Endothelial cell of umbilical vein (primary cell): ENCODE results near the gene SPINK5. TPM values are rescaled to one million over a fixed set of nuclear protein-coding genes. Genes with fewer than 3 reads are reported as not detected.

ENCODE experiments used
- BruUV-seq: library from RNA; stranded (reverse); fragments of 400-500 nt; replicated peaks from 2 replicates; lab custom pipeline; 2021; lab: Mats Ljungman, UMichigan
- CTCF ChIA-PET: fragments of 300-600, 350-600 bp; sonication (Branson Sonifier 250); formaldehyde crosslinking; loops from one replicate; lab custom pipeline; 2021; ENCODE audit warnings: antibody characterized with exemption, inconsistent platforms; lab: Charles Lee
- POLR2A ChIA-PET: fragments of 300-600, 350-600 bp; sonication (Branson Sonifier 250); formaldehyde crosslinking; loops from one replicate; lab custom pipeline; 2021; ENCODE audit warnings: antibody characterized with exemption, inconsistent platforms; lab: Charles Lee
- DNase-seq: peaks from one replicate; pipeline ENCODE4 v3.0.0-alpha.2; 2011; ENCODE audit warnings: low read depth, low spot score
- FAIRE-seq: peaks from 2 replicates; lab custom pipeline; 2011; peaks lifted over from hg19 to GRCh38; lab: Jason Lieb, UNC
- H2AFZ ChIP-seq: 2 replicates; pipeline ENCODE4 v1.6.0; 2012; ENCODE audit warnings: low read depth, low read length, control low read depth, inconsistent platforms
- H3K27ac ChIP-seq: 2 replicates; pipeline ENCODE4 v1.5.1; 2011; ENCODE audit warnings: low read depth, mild to moderate bottlenecking, control low read depth, low read length, moderate library complexity; ENCODE audit not compliant: insufficient read depth
- H3K27me3 ChIP-seq, 2 experiments: 2 replicates each; pipeline versions ENCODE4 v1.6.0 to v1.6.1; 2011; ENCODE audit warnings: low read length in 2 of 2, mixed read lengths in 1 of 2; ENCODE audit not compliant: control insufficient read depth in 2 of 2, insufficient read depth in 2 of 2
- H3K36me3 ChIP-seq, 2 experiments: 2 replicates in 1 of 2; 3 replicates in 1 of 2; pipeline ENCODE4 v1.5.1; 2011; ENCODE audit warnings: low read length in 2 of 2, mild to moderate bottlenecking in 1 of 2, moderate library complexity in 1 of 2; ENCODE audit not compliant: control insufficient read depth in 2 of 2, insufficient read depth in 2 of 2; ENCODE audit errors: extremely low read depth in 1 of 2
- H3K4me1 ChIP-seq: 3 replicates; pipeline ENCODE4 v1.5.1; 2011; ENCODE audit warnings: mild to moderate bottlenecking, low read length; ENCODE audit not compliant: control insufficient read depth, insufficient read depth; ENCODE audit errors: extremely low read depth
- H3K4me2 ChIP-seq: 2 replicates; pipeline ENCODE4 v1.6.1; 2011; ENCODE audit warnings: low read length, control low read depth, mixed read lengths; ENCODE audit not compliant: insufficient read depth
- H3K4me3 ChIP-seq, 3 experiments: fragments of 200-600 bp in 1 of 3; sonication (generic), shearing (Covaris generic) in 1 of 3; replicated peaks in 1 of 3; 2 replicates each; pipeline ENCODE4 v1.5.1; 2011 to 2016; ENCODE audit warnings: control low read depth in 3 of 3, low read length in 3 of 3, mild to moderate bottlenecking in 2 of 3, inconsistent platforms in 1 of 3, low read depth in 1 of 3, moderate library complexity in 1 of 3; ENCODE audit not compliant: insufficient read depth in 1 of 3
- H3K79me2 ChIP-seq: 2 replicates; pipeline ENCODE4 v1.6.0; 2012; ENCODE audit warnings: low read length, inconsistent platforms; ENCODE audit not compliant: control insufficient read depth, insufficient read depth
- H3K9ac ChIP-seq: replicated peaks from 2 replicates; pipeline ENCODE3; 2011; ENCODE audit warnings: low read length, control low read depth; ENCODE audit not compliant: insufficient read depth; ENCODE audit errors: extremely low read depth
- H3K9me1 ChIP-seq: replicated peaks from 3 replicates; pipeline ENCODE4 v1.6.0; 2011; ENCODE audit warnings: mild to moderate bottlenecking, low read length; ENCODE audit not compliant: control insufficient read depth, insufficient read depth; ENCODE audit errors: extremely low read depth
- H3K9me3 ChIP-seq: replicated peaks from 2 replicates; pipeline ENCODE4 v1.5.1; 2012; ENCODE audit warnings: low read length, inconsistent platforms; ENCODE audit not compliant: control insufficient read depth, insufficient read depth
- H4K20me1 ChIP-seq: replicated peaks from 2 replicates; pipeline ENCODE3; 2011; ENCODE audit warnings: mild to moderate bottlenecking, low read length; ENCODE audit not compliant: control insufficient read depth, insufficient read depth; ENCODE audit errors: extremely low read depth
- EZH2 ChIP-seq: IDR thresholded peaks from 2 replicates; pipeline ENCODE4 v1.6.1; 2012; ENCODE audit warnings: borderline replicate concordance, low read depth, mild to moderate bottlenecking, moderate library complexity, low read length, inconsistent platforms; ENCODE audit not compliant: severe bottlenecking
- FOS ChIP-seq: IDR thresholded peaks from 2 replicates; pipeline ENCODE4 v1.6.1; 2011; ENCODE audit warnings: mild to moderate bottlenecking, low read length, moderate library complexity, borderline replicate concordance; ENCODE audit not compliant: insufficient read depth
- GATA2 ChIP-seq: IDR thresholded peaks from 2 replicates; pipeline ENCODE4 v1.7.0; 2011; ENCODE audit warnings: low read depth, mild to moderate bottlenecking, moderate library complexity, mixed read lengths, low read length; ENCODE audit not compliant: insufficient read length, insufficient read depth
- JUN ChIP-seq: IDR thresholded peaks from 2 replicates; pipeline ENCODE4 v1.6.1; 2011; ENCODE audit warnings: borderline replicate concordance, low read depth; ENCODE audit not compliant: insufficient read length, insufficient read depth
- MYC ChIP-seq: IDR thresholded peaks from one replicate; pipeline ENCODE4 v1.6.1; 2011; ENCODE audit warnings: mild to moderate bottlenecking, low read depth, low read length
- POLR2A ChIP-seq: IDR thresholded peaks from 2 replicates; pipeline ENCODE4 v1.6.1; 2012; ENCODE audit warnings: low read depth, mild to moderate bottlenecking, control low read depth, low read length
- POLR2AphosphoS5 ChIP-seq: IDR thresholded peaks from 2 replicates; pipeline ENCODE4 v1.6.1; 2012; ENCODE audit warnings: low read depth, mild to moderate bottlenecking, control low read depth, low read length, moderate library complexity; ENCODE audit not compliant: insufficient read depth
- dilution Hi-C: fragments of 300-500 bp; cut with MboI; formaldehyde crosslinking; loops from one replicate; pipeline ENCODE4 v1.15.0; 2019; ENCODE audit warnings: low sequenced_read_pairs; ENCODE audit not compliant: extremely low pct_ligation_motif_present
- intact Hi-C: fragments of 100-400 bp; cut with micrococcal nuclease; formaldehyde crosslinking; loops from one replicate; pipeline ENCODE4 v1.10.0; 2022
- polyA plus RNA-seq, 4 experiments: library from polyadenylated mRNA; depleted of rRNA in 3 of 4; stranded (reverse) in 3 of 4; unstranded in 1 of 4; fragments of >200 nt; gene quantifications; 2 replicates each; pipeline versions ENCODE4 v1.2.1 to v1.2.3, GENCODE V29; 2011 to 2012; ENCODE audit warnings: missing spikeins in 1 of 4
- total RNA-seq: library from RNA; stranded (reverse); gene quantifications from 2 replicates; pipeline ENCODE4 v1.2.3, GENCODE V29; 2021
- TF ChIP-seq, protein P1 (sequence below): IDR thresholded peaks from 2 replicates; pipeline ENCODE4 v1.6.1; 2011; ENCODE audit not compliant: insufficient read depth, insufficient read length

The SPINK5 gene
- total and polyA plus RNA-seq, 2 donors (not counting 3 experiments of a cell fraction or from before 2014, with no cell fraction given): 0.12 to 0.91 TPM

- no peak overlapping the region for H3K9ac ChIP-seq
- no peaks in the 10 kb centered on the region for H3K9me1 ChIP-seq
- no peak overlapping the region for H3K27ac ChIP-seq
- no peak overlapping the region for H2AFZ ChIP-seq
- DNase-seq: no peak
- H4K20me1 ChIP-seq: no peaks in the 10 kb centered on the region
- no peak for FAIRE-seq
- CTCF ChIA-PET: no interaction called here
- intact Hi-C loops (no loop called here), dilution Hi-C loops (no loop called here)
- H3K4me2 ChIP-seq: no peak overlapping the region
- POLR2A ChIA-PET: no interaction called here
- no peaks in the 10 kb centered on the region for H3K27me3 ChIP-seq
- H3K9me3 ChIP-seq: no peaks in the 10 kb centered on the region
- H3K4me1 ChIP-seq: peaks cover 6% of the 10 kb centered on the region
- no peaks in the 10 kb centered on the region for H3K79me2 ChIP-seq
- no peaks in the 10 kb centered on the region for H3K36me3 ChIP-seq
- no peak overlapping the region for H3K4me3 ChIP-seq
- no peak for TF ChIP-seq GATA2
- TF ChIP-seq, protein P1, sequence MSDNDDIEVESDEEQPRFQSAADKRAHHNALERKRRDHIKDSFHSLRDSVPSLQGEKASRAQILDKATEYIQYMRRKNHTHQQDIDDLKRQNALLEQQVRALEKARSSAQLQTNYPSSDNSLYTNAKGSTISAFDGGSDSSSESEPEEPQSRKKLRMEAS: no peak
- no TSS peak for BruUV-seq
Measured at GRCh38 chr5:148152781-148153180, 89.0 kb downstream of the SPINK5 start.

DNA sequence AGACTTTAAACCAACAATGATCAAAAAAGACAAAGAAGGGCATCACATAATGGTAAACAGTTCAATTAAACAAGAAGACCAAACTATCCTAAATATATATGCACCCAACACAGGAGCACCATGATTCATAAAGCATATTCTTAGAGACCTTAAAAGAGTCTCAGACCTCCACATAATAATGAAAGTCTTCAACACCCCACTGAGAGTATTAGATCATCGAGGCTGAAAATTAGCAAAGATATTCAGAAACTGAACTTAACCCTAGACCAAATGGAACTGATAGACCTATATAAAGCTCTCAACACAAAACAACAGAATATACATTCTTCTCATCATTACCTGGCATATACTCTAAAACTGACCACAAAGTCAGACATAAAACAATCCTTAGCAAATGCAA, 92.8 kb downstream of the SPINK5 start:
- Histone ChIP-seq H3K27me3 (no peaks in the 10 kb centered on the region), H3K79me2 (no peaks in the 10 kb centered on the region), H2AFZ (no peak overlapping the region), H3K36me3 (no peaks in the 10 kb centered on the region), H3K4me2 (no peak overlapping the region), H3K4me1 (peaks cover 5% of the 10 kb centered on the region), H3K9ac (no peak overlapping the region), H3K27ac (no peak overlapping the region), H3K4me3 (no peak overlapping the region), H4K20me1 (no peaks in the 10 kb centered on the region), H3K9me1 (no peaks in the 10 kb centered on the region), H3K9me3 (no peaks in the 10 kb centered on the region)
- FAIRE-seq (no peak), DNase-seq (no peak)
- dilution Hi-C loops (no loop called here), intact Hi-C loops (no loop called here)
- ChIA-PET POLR2A (no interaction called here), CTCF (interaction anchor here (0.8 to 1.5 kb wide), 3 partner anchors 11 to 208 kb away, joined by 3 to 5 read pairs (median 3); no protein-coding TSS in a partner anchor)
- TF ChIP-seq JUN (no peak), POLR2AphosphoS5 (no peak), FOS (no peak), GATA2 (no peak), POLR2A (no peak), MYC (no peak), EZH2 (no peak)
- no TSS peak for BruUV-seq
